ENCODE data around the gene RANGRF. TPM values are rescaled to one million over a fixed set of nuclear protein-coding genes. Genes with fewer than 3 reads are reported as not detected.

RANGRF gene
- total and polyA plus RNA-seq, 9 of the 15 experiments (the other 6 are each of a cell fraction or from before 2014, with no cell fraction given): 7.6 to 60.0 (median 16.0) TPM

GRCh38 chr17:8326511-8327302 lies 38.2 kb downstream of the RANGRF start (continued):
- TF ChIP-seq MAZ (CRISPR knock-in tag; conservative IDR thresholded peaks at IDR 0.05 in 1 of 2, IDR thresholded peaks at IDR 0.05 in 1 of 2) (0 out of 4 replicates have a peak, but pooled peaks of 1 of the 2 experiments have one; percentile 25), RBFOX2 (IDR thresholded peaks at IDR 0.05; ENCODE audit: low read depth, low read length) (peak; percentile 50), CHD1 (IDR thresholded peaks at IDR 0.05; ENCODE audit: low read length) (no peak), SAFB (IDR thresholded peaks at IDR 0.05; ENCODE audit: borderline replicate concordance, low read depth, low read length) (no peak), ZNF253 (CRISPR knock-in tag; conservative IDR thresholded peaks at IDR 0.05) (no peak), TSHZ1 (CRISPR knock-in tag; IDR thresholded peaks at IDR 0.05) (no peak)

Data from K562 (cell line).